HPDE6-E6E7 (cell line): ENCODE data around the gene RANBP9.

Source experiments
- DNase-seq: peaks from one replicate; pipeline ENCODE4 v3.0.0; 2011; ENCODE audit warnings: missing footprints; ENCODE audit errors: extremely low spot score

The RANBP9 gene

DNA sequence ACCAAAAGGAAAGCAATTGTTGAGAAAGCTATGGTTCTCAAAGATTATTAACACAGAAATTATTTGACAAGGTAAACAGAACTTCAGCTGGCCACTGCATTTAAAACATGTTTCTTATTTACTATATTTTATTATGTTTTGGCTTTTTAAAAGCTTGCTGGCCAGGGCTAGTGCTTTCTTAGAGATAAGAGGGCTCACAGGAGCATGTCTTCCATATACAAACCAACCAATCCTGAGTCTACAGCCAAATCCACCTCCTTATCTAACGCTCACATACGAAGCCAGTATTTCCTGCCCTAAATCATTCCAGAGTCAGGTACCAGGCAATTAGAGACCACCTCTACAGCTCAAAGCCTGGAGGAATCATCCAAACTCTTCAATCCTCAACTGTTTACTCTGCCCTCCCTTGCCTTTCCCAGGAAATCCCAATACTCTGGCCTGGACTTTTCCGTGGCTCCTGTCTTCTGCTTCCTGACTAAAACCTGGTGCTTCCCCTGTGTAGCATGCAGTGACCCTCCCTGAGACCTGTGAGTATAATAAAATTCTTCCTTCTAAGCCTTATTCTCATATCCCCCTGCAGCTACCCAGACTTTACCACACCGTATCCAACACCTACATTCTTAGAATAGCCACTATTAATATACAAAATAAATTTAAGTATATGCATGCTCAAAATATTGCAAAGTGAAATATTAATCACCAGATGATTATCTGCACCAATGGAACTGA is 33.2 kb downstream of the RANBP9 start:
- no peak for DNase-seq

DNA sequence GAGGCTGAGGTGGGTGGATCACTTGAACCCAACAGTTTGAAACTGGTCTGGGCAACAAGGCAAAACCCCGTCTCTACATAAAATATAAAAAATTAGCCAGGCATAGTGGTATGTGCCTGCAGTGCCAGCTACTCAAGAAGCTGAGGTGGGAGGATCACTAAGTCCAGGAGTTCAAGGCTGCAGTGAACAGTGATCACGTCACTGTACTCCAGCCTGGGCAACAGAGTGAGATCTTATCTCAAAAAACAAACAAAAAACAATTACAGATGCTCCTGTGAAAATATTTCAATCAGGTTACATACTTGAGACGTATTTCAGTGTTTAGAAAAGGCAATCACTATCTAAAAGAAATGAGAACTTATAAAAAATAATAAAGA is 33.8 kb downstream of the RANBP9 start:
- DNase-seq = no peak

DNA sequence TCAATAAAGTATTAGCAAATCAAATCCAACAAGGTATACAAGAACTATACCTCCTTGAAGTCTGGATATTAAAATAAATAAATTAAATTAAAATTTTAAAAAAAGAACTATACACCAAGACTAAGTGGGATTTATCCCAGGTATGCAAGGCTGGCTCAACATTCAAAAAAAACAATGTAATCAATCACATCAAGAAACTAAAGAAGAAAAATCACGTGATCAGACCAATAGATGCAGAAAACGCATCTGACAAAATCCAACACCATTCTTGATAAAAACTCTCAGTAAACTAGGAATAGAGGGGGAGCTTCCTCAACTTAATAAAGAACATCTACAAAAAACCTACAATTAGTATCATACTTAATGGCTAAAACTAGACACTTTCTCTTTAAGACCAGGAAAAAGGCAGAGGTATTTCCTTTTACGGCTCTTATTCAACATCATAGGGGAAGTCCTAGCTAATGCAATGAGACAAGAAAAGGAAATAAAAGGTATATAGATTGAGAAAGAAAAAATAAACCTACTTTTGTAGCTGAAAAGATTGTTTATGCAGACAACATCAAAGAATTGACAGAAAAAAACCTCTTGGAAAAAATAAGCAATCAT is 35.0 kb downstream of the RANBP9 start:
- DNase-seq = no peak

DNA sequence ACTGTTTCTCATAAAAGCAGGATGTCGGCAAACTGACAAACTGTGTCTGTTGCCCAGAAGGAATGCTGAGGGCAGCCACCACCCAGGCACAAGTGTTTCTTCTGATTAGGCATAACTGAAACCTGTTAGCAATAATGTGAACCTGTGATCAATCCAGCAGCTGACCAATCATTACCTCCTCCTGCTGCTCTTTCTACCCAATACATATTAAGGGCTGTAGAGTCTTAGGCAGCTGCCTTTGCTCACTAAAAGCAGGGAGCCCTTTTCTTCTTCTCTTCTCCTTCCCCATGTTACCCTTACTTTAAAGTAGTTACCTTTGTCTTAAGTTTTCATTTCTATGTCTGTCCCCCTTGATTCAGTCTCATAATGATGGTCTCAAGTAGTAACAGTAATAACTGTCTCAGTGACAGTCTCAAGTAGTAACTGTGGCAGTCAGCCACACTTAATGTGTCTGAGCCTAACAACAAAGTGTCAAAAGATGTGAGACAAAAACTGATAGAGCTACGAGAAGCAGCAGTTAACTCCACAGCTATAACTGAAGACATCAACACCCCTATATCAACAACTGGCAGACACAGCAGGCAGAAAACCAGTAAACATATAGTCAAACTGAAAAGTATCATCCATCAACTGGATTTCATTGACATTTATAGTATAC is 37.0 kb downstream of the RANBP9 start:
- DNase-seq = no peak

DNA sequence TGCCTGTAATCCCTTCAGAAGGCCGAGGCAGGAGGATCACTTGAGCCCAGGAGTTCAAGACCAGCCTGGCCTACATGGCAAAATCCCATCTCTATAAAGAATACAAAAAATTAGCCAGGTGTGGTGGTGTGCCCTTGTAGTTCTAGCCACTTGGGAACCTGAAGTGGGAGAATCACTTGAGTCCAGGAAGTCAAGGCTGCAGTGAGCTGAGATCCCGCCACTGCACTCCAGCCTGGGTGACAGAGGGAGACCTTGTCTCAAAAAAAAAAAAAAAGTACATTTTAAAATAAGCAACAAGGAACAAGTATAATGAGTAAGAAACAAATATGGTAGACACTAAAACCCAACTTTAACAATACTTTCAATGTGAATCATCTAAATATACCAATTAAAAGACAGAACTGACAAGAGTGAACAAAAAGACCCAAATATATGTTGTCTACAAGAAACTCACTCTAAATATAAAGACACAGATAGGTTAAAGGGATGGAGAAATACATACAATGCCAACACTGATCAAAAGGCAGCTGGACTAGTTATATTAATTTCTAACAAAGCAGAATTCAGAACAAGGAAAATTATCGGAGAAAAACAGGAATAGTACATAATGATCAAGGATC is 37.7 kb downstream of the RANBP9 start:
- DNase-seq = no peak

DNA sequence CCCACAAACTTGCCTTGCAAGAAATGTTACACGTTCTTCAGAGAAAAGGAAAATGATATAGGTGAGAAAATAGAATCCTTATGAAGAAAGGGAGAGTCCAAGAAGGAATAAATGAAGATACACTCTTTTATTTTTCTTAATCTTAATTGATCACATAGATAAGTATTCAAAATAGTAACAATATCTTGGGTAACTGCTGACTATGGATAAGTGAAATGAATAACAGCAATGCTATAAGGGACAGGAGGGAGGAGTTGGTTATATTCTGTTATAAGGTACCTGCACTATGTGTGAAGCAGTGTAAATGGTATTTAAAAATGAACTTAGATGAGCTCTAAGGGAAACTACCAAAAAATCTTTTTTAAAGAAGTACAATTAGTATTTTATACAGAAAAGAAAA is 38.3 kb downstream of the RANBP9 start:
- no peak for DNase-seq

DNA sequence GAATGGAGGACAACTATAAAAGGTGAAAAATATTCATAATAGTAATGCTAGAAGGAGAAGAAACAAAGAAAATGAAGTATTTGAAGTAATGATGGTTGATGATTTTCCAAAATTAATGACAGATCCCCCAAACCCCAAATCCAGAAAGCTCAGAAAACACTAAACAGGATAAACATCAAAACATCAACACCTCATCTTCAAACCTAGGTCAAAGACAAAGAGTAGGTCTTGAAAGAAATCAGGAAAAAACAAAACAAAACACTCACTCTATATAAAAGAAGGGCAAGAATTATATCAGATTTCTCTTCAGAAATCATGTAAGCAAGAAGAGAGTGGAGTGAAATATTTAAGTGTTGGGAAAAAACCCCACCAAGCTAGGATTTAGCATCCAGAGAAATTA is 38.7 kb downstream of the RANBP9 start:
- DNase-seq = no peak

DNA sequence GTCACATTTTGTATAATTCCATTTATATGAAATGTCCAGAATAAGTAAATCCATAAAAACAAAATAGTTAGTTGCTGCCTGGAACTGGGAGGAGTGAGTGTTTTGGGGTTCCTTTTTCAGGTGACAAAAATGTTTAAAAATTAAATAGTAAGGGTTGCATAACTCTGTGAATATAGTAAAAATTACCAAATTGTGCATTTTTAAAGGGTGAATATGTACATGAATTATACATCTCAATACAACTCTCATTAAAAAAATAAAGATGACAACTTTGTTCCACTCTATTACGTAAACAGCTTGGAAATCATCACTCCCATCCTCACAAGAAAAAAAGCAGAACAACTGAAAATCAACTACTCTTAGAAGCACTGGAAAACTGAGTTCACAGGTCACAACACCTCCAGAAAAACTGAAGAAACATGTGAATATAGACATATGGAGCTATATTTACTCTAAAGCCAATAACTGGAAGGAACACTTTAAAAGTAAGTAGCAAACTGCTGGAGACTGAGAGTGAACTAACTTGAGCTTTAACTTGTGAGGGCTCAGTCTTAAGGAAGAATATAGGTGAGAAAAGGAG is 40.0 kb downstream of the RANBP9 start:
- DNase-seq = no peak

DNA sequence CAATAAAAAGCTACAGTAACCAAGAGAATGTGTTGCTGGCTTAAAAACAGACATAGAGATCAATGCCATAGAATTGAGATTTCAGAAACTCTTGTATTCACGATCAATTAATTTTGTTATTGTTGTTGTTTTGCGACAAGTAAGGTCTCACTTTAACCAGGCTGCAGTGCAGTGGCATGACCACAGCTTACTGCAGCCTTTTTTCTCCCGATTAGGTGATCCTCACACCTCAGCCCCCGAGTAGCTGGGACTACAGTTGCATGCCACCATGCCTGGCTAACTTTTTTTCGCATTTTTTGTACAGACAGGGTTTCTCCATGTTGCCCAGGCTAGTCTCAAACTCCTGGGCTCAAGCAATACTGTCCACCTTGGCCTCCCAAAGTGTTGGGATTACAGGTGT is 42.2 kb downstream of the RANBP9 start:
- DNase-seq = no peak

DNA sequence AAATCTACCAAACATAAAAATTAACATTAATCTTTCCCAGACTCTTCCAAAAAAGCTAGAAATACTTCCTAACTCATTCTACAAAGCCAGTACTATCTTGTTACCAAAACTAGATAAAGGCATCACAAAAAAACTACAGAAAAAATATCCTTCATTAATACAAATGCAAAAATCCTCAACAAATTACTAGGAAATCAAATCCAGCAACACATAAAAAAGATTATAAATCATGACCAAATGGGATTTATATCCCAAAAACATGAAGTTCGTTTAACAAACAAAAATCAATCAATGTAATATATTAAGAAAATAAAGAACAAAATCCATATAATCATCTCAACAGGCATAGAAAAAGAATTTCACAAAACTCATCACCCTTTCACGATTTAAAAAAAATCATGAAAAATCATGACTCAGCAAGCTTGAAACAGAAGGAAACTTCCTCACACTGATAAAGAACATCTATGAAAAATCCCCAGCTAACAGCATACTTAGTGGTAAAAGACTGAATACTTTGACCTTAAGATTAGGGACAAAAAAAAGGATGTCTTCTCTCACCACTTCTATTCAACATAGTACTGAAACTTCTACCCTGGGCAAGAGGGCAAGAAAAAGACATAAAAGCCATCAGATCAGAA is 43.2 kb downstream of the RANBP9 start:
- DNase-seq = no peak

DNA sequence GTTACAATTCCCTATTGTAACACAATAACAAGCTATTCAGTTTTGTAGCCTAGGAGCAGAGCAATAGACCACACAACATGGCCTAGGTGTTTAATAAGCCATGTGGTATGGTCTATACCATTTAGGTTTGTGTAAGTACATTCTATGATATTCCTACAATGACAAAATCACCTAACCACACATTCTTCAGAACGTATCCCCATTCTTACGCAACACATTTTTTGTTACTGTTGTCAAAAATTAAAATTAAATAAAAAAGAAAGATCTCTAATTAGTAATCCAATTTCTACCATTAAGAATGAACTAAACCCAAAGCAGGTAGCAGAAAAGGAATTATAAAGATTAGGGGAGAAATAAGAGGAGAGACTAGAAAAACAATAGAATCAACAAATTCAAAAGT is 44.0 kb downstream of the RANBP9 start:
- no peak for DNase-seq

DNA sequence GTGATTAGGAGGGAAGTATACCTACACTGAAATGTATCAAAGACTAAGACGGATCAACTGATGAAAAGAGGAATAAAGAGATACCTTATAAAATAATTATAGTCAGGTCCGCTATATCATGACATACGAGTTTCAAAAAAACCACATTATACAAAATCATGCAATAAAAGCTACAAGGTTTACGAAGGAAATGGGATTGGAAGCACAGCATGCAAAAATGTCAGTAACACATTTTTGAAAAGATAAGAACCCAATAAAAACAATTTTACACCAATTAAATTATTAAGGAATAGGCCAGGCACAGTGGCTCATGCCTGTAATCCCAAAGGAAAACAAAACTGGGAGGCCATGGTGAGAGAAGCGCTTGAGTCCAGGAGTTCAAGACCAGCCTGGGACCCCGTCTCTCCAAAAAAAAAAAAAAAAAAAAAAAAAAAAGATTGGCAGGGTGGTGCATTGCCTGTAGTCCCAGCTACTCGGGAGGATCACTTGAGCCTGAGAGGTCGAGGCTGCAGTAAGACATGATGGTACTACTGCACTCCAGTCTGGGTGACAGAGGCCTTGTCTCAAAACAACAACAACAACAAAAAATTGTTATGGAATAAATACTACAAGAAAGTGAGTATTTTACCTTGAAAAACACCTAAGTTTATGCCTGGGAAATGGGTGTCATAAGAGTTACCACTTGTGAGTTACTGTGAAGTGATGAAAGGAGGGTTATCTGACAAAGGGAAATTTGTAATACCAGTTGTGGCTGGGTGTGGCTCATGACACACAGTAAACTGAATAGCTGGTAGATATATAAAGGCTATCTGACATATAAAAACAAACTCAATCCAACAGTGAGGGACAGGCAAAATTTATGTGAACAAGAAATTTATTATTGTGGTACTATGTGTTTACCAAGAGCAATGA is 45.2 kb downstream of the RANBP9 start:
- no peak for DNase-seq

DNA sequence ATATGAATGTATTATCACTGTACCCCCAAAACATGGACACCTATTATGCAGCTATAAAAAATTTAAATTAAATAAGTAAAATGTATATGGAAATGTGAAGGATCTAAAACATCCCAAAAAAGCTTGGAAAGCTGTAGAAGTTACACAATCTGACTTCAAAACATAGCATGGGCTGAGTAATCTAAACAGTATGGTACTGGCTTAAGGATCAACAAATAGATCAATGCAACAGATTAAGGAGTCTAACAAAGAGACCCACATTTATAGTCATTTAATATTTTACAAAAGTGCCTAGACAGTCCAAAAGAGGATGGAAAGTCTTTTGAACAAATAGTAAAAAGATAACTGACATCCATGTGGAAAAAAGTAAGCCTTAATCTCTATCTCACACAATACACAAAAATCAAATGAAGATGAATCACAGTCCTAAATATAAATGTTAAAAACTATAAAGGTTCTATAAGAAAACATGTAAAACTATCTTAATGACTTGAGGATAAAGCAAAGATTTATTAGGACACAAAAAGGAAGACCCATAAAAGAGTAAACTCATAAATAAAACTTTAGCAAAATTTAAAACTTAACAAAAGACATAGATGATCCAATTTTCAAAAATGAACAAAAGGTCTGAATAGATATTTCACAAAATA is 46.8 kb downstream of the RANBP9 start:
- no peak for DNase-seq

DNA sequence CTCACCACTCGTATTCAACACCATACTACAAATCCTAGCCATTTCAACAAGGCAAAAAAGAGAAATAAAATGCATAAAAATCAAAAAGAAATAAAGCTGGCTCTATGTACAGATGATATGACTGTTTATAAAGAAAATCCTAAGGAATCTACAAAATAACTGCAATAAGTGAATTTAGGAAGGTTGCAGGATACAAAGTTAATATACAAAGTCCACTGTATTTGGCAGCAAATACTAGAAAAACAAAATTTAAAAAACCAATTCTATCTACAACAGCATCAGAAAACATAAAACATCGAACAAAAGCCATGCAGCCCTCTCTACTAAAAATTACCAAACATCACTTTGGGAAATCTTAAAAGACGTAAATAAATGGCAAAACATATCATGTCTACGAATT is 47.6 kb downstream of the RANBP9 start:
- no peak for DNase-seq

DNA sequence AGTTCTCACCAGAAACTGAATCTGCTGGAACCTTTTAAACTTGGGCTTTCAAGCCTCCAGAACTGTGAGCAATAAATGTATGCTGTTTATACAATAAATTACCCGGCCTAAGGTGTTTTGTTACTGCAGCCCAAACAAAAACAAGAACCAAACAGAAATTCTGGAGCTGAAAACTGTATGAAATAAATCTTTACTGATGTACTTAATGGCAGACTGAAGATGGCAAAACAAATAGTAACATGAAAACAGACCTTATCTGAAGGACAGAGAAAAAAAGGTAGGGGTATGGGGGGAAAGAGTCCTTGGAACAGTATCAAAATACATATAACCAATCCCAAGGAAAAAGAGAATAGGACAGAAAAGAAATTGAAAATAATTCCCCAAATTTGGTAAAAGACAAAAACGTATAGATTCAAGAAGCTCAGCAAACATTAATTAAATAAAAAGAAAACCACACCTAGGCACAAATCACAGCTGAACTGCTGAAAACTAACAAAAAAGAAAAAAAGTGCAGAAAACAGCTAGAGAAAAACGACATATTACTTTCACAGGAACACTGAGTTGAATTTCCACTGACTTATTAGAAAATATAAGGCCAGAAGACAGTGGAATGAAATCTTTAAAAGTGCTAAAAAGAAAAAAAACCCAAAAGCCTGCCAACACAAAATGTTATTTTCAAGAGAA is 48.8 kb downstream of the RANBP9 start:
- DNase-seq = no peak

DNA sequence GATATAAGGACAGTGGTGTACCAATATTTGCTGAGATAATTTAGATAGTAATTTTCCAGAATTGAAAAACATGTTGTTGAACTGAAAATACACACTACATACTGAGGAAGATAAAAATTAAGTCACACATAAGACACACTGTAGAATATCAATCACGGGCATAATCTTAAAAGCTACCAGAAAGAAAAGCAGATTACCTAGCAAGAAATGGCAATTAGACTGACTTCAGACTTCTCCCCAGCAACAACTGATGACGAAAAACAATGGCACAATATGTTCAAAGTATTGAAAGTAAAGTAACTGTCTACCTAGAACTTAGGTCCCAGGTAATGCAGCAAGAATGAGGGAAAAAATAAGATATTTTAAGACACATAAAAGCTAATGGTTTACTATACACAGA is 50.0 kb downstream of the RANBP9 start:
- DNase-seq = no peak

DNA sequence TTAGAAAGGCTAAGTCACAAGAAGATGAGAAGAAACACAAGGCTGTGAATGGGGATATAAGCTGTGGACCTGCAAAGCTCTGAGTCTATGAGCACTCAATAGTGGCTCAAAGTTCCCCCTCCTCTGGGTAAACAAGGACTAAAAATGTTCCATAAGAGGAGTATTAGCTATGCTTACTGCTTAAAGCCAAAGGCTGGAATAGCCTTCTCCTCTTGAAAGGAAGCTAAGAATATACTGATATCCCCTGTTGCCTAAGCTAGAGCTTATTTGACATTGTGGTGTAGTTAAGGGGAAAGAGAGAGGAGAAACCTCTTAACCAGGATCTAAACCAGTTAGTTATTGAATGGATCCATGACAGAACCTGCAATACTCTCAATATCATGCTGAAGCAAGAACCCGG is 50.7 kb downstream of the RANBP9 start:
- no peak for DNase-seq

DNA sequence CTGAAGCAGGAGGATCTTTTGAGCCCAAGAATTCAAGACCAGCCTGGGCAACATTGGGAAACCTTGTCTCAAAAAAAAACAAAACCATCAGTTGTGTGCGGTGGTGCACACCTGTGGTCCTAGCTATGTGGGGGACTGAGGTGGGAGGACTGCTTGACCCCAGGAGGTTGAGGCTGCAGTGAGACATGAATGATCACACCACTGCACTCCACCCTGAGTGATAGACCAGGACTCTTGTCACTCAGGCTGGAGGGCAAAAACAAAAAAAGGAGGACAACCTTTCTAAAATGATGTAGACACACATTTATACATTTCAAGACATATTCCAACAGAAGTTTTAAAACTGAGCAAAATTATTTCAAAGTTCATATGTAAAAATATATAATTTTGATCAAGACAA is 51.4 kb downstream of the RANBP9 start:
- DNase-seq = no peak

DNA sequence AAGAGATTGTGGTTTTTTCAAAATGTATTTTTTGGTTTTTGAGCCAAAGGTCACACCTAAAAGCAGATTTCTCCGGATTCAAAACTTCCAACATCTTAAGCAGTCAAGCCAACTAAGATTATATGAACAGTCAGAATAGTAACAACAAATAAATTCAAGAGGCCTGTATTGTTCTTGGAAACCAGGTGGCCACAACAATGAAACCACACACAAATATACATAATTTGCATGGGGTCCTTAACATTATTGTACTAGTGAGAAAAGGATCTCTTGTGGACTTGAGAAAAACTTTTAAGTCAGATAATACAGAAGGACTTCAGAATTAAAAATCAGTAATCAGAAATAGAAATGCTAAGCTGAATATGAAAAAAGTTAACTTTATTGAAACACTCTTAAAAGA is 55.9 kb downstream of the RANBP9 start:
- DNase-seq = no peak

DNA sequence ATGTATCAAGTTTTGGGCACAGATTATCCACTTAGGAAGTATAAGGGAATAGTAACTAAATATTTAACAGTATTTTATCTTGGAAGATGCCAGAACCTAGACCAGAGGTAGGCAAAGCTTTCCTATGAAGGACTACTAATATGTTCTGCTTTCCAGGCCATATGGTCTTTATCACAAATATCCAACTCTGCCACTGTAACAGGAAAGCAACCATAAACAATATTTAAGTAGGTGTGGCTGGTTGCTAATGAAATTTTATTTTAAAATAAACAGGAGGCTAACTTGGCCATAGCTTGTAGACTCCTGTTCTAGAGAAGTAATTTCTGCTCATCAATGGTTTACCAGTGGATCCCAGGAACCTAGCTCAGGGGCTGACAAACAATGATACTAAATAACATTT is 57.1 kb downstream of the RANBP9 start:
- DNase-seq = no peak
